GM23338 (cell line): ENCODE results near the gene HNRNPA1. TPM values are rescaled to one million over a fixed set of nuclear protein-coding genes. Genes with fewer than 3 reads are reported as not detected.

ENCODE experiments used
- ATAC-seq: fragments of 200-7000 bp; cut with Tn5 transposase; 3 replicates; pipeline ENCODE4 v1.9.1; 2020
- DNase-seq: peaks from one replicate; pipeline ENCODE4 v3.0.0-alpha.2; 2015; ENCODE audit warnings: low spot score
- H2AFZ ChIP-seq: fragments of 200-600 bp; sonication (generic); 2 replicates; pipeline ENCODE4 v1.8.0; 2016; ENCODE audit warnings: antibody characterized with exemption, mild to moderate bottlenecking, moderate library complexity
- H3F3A ChIP-seq: fragments of 200-600 bp; sonication (generic); replicated peaks from 2 replicates; pipeline ENCODE4 v1.8.0; 2017; ENCODE audit warnings: antibody characterized with exemption, mixed run types, low read depth
- H3K27ac ChIP-seq: fragments of 200-600 bp; sonication (generic); 2 replicates; pipeline ENCODE4 v1.6.1; 2016; ENCODE audit warnings: low read depth
- H3K27me3 ChIP-seq: fragments of 200-600 bp; sonication (generic); 2 replicates; pipeline ENCODE4 v1.8.0; 2016; ENCODE audit warnings: mild to moderate bottlenecking, mixed run types, moderate library complexity; ENCODE audit not compliant: insufficient read depth
- H3K36me3 ChIP-seq: fragments of 200-600 bp; sonication (generic); 2 replicates; pipeline ENCODE4 v1.8.0; 2016; ENCODE audit warnings: mild to moderate bottlenecking; ENCODE audit not compliant: insufficient read depth
- H3K4me1 ChIP-seq: fragments of 200-600 bp; sonication (generic); 2 replicates; pipeline ENCODE4 v1.8.0; 2016; ENCODE audit warnings: mild to moderate bottlenecking, moderate library complexity; ENCODE audit not compliant: insufficient read depth
- H3K4me2 ChIP-seq: fragments of 200-600 bp; sonication (generic); 2 replicates; pipeline ENCODE4 v1.7.1; 2017; ENCODE audit warnings: mixed run types
- H3K4me3 ChIP-seq: fragments of 200-600 bp; sonication (generic); 2 replicates; pipeline ENCODE4 v1.6.1; 2016; ENCODE audit warnings: mixed run types
- H3K79me2 ChIP-seq: fragments of 200-600 bp; sonication (generic); replicated peaks from 2 replicates; pipeline ENCODE4 v1.8.0; 2017; ENCODE audit warnings: mild to moderate bottlenecking; ENCODE audit not compliant: insufficient read depth
- H3K9me2 ChIP-seq: fragments of 200-600 bp; sonication (generic); 2 replicates; pipeline ENCODE4 v1.8.0; 2017; ENCODE audit not compliant: insufficient read depth
- H4K20me1 ChIP-seq: fragments of 200-600 bp; sonication (generic); replicated peaks from 2 replicates; pipeline ENCODE4 v1.8.0; 2017; ENCODE audit warnings: mild to moderate bottlenecking; ENCODE audit not compliant: insufficient read depth
- H3K27ac Mint-ChIP-seq: 2 replicates; pipeline ENCODE4 v1.8.0; 2020; ENCODE audit warnings: inconsistent platforms, mild to moderate bottlenecking, moderate library complexity, mixed read lengths
- H3K27me3 Mint-ChIP-seq: 3 replicates; pipeline ENCODE4 v1.8.0; 2022; ENCODE audit warnings: low read depth, mild to moderate bottlenecking, moderate library complexity, mixed read lengths, inconsistent platforms; ENCODE audit not compliant: insufficient read depth, poor library complexity
- H3K36me3 Mint-ChIP-seq: 3 replicates; pipeline ENCODE4 v1.8.0; 2021; ENCODE audit warnings: low read depth, mild to moderate bottlenecking, inconsistent platforms, moderate library complexity, mixed read lengths
- H3K4me1 Mint-ChIP-seq: 3 replicates; pipeline ENCODE4 v1.8.0; 2020; ENCODE audit warnings: mild to moderate bottlenecking, inconsistent platforms, mixed read lengths
- H3K4me3 Mint-ChIP-seq: 3 replicates; pipeline ENCODE4 v1.8.0; 2021; ENCODE audit warnings: moderate library complexity, mild to moderate bottlenecking, inconsistent platforms, mixed read lengths
- H3K9me3 Mint-ChIP-seq: 3 replicates; pipeline ENCODE4 v1.8.0; 2020; ENCODE audit warnings: moderate library complexity, mild to moderate bottlenecking, inconsistent platforms, mixed read lengths
- EZH2 ChIP-seq: fragments of 200-600 bp; sonication (generic); IDR thresholded peaks from one replicate; pipeline ENCODE4 v1.8.0; 2017; ENCODE audit warnings: antibody characterized with exemption, mild to moderate bottlenecking, low read depth; ENCODE audit not compliant: unreplicated experiment
- EZH2phosphoT487 ChIP-seq: fragments of 200-600 bp; sonication (generic); IDR thresholded peaks from one replicate; pipeline ENCODE4 v1.8.1; 2018; ENCODE audit warnings: antibody characterized with exemption; ENCODE audit not compliant: unreplicated experiment
- JUNB ChIP-seq: IDR thresholded peaks from one replicate; pipeline ENCODE4 v1.6.1; 2016; ENCODE audit warnings: antibody characterized with exemption; ENCODE audit not compliant: unreplicated experiment
- NANOG ChIP-seq: IDR thresholded peaks from 2 replicates; pipeline ENCODE4 v1.6.1; 2016; ENCODE audit warnings: antibody characterized with exemption, borderline replicate concordance
- POLR2AphosphoS5 ChIP-seq: IDR thresholded peaks from 2 replicates; pipeline ENCODE4 v1.6.1; 2016; ENCODE audit warnings: antibody characterized with exemption, low read depth
- REST ChIP-seq: IDR thresholded peaks from one replicate; pipeline ENCODE4 v1.6.1; 2018; ENCODE audit warnings: antibody characterized with exemption; ENCODE audit not compliant: unreplicated experiment
- STAT1 ChIP-seq: IDR thresholded peaks from one replicate; pipeline ENCODE4 v1.6.1; 2016; ENCODE audit warnings: antibody characterized with exemption; ENCODE audit not compliant: unreplicated experiment
- ZNF114 ChIP-seq: fragments of 250-450 bp; sonication (Bioruptor Pico); IDR thresholded peaks from 2 replicates; pipeline ENCODE4 v1.5.0; 2020; ENCODE audit warnings: mild to moderate bottlenecking, moderate library complexity
- ZNF331 ChIP-seq: fragments of 250-450 bp; sonication (Bioruptor Pico); IDR thresholded peaks from 2 replicates; pipeline ENCODE4 v1.5.0; 2020; ENCODE audit warnings: low read depth, mild to moderate bottlenecking, moderate library complexity
- ZNF462 ChIP-seq: fragments of 250-450 bp; sonication (Bioruptor Pico); IDR thresholded peaks from 2 replicates; pipeline ENCODE4 v1.5.0; 2020; ENCODE audit warnings: mild to moderate bottlenecking, moderate library complexity
- polyA plus RNA-seq: library from polyadenylated mRNA; unstranded; fragments of >200 nt; fragmentation: Nextera tagmentation; extraction: Ambion mirVana; gene quantifications from 2 replicates; pipeline ENCODE4 v1.2.1, GENCODE V29; 2016
- total RNA-seq: library from RNA; depleted of rRNA; stranded (reverse); fragments of >200 nt; shearing (Covaris generic); gene quantifications from 2 replicates; pipeline ENCODE4 v1.2.3, GENCODE V29; 2014

Gene HNRNPA1
- total and polyA plus RNA-seq, 2 experiments from 2014 or later = 1,104 to 2,576 TPM

- H4K20me1 ChIP-seq = no peaks in the 10 kb centered on the region; the same call in 1 of the 2 replicates
- Mint-ChIP-seq H3K27me3 (peaks cover 4% of the 10 kb centered on the region), H3K9me3 (no peaks in the 10 kb centered on the region), H3K4me3 (no peak overlapping the region), H3K27ac (no peak overlapping the region), H3K36me3 (peaks cover 7% of the 10 kb centered on the region; the same call in 2 of the 3 replicates), H3K4me1 (peaks cover 18% of the 10 kb centered on the region)
- H3K36me3 ChIP-seq = no peaks in the 10 kb centered on the region
- TF ChIP-seq STAT1 (no peak), ZNF462 (no peak), ZNF331 (no peak), EZH2 (no peak), NANOG (no peak), JUNB (no peak), POLR2AphosphoS5 (no peak), REST (no peak), EZH2phosphoT487 (no peak), ZNF114 (CRISPR knock-in tag) (no peak)
- no peak overlapping the region for H3K4me3 ChIP-seq
- no peak overlapping the region for H3K4me2 ChIP-seq
- no peak for DNase-seq
- H3F3A ChIP-seq = no peaks in the 10 kb centered on the region; the same call in 1 of the 2 replicates
- no peak for ATAC-seq
- no peaks in the 10 kb centered on the region for H3K27me3 ChIP-seq
- H3K27ac ChIP-seq = no peak overlapping the region
- no peaks in the 10 kb centered on the region for H3K9me2 ChIP-seq
- peaks cover 26% of the 10 kb centered on the region for H3K4me1 ChIP-seq
- peaks cover 44% of the 10 kb centered on the region for H3K79me2 ChIP-seq
- no peak overlapping the region for H2AFZ ChIP-seq
Observed at GRCh38 chr12:54266852-54267251, 13.7 kb upstream of the HNRNPA1 start.
